GM21360 (cell line): ENCODE measurements around the gene ATG2B.
"Not testable (repeated sequence)": the region's sequence is repeated elsewhere in the genome, so short reads cannot be mapped to it uniquely, and the experiment has no call there.

Experiments used
- ATAC-seq: cut with Tn5 transposase; IDR thresholded peaks from one replicate; pipeline ENCODE4 v1.9.1; 2021; ENCODE audit warnings: mild to moderate bottlenecking, moderate library complexity; ENCODE audit not compliant: unreplicated experiment

Gene ATG2B

DNA sequence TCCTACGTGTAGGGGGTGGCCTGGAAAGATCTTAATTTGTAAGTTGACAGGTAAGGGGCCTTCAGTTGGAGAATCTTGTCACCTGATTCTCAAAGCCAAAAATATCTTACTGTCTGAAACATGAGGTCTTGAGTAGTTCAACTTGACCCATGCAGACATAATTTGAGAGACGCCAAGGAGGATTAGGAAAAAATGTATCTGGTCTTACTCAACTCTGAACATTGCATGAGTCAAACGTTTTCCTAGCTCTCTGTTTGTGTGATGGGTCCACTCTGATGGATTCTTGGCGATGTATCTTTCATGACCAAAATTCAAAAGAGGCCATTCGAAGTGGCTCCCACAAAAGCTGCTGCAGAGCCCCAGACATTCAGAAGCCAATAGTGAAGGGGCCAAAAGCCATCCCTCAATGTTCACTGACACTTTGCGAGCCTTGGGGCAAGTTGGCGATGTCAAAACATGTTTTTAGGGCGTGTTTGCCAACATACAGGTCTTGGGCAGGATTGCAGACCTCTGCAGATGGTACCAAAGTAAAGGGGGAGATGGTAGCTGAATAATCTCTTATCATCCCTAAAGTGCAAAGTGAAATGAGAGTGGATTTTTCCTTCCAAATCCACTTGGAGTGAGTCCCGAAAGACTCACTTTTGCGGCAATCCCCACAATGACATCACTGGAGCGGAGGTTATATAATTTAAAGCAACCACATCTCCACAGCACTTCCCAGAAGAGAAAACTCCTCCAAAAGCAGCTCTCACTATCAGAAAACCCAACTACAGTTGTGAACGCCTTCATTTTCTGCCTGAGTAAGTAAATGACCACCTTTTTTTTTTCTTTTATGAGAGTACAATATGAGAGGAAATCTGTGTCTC lies 107.4 kb downstream of the ATG2B start, which contains the start of gene BDKRB1:
Gene BDKRB1, plus strand, starts transcription at position 710 of the 866 bp plus-strand sequence. CDS start 7,473 bp downstream, outside the sequence.
- no peak for ATAC-seq

GRCh38 chr14:96254687-96255086 lies 108.5 kb downstream of the ATG2B start:
- no peak for ATAC-seq

GRCh38 chr14:96252999-96253539 lies 110.1 kb downstream of the ATG2B start:
- no peak for ATAC-seq

GRCh38 chr14:96252323-96252998 lies 110.7 kb downstream of the ATG2B start:
- ATAC-seq: no peak

GRCh38 chr14:96251656-96252155 lies 111.4 kb downstream of the ATG2B start:
- no peak for ATAC-seq

GRCh38 chr14:96250485-96250884 lies 112.7 kb downstream of the ATG2B start:
- no peak for ATAC-seq

GRCh38 chr14:96249029-96249428 lies 114.1 kb downstream of the ATG2B start:
- ATAC-seq: no peak

- no peak for ATAC-seq
These were observed 116.1 kb downstream of the ATG2B start for GRCh38 chr14:96247031-96247430.

DNA sequence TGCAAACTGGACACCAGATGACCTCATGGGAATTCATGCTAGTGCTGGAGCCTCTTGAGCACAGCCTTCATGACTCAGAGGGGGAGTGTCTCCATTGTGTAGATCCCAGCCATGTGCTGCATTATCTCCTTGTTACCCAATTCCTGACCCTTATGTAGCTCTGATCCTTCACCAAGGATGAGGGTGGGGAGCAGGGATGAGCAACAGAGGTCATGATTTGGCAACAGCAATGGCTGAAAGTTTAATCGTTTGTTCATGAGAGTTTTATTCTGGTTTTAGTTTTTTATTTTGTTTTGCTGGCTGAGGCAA lies 116.6 kb downstream of the ATG2B start:
- no peak for ATAC-seq

DNA sequence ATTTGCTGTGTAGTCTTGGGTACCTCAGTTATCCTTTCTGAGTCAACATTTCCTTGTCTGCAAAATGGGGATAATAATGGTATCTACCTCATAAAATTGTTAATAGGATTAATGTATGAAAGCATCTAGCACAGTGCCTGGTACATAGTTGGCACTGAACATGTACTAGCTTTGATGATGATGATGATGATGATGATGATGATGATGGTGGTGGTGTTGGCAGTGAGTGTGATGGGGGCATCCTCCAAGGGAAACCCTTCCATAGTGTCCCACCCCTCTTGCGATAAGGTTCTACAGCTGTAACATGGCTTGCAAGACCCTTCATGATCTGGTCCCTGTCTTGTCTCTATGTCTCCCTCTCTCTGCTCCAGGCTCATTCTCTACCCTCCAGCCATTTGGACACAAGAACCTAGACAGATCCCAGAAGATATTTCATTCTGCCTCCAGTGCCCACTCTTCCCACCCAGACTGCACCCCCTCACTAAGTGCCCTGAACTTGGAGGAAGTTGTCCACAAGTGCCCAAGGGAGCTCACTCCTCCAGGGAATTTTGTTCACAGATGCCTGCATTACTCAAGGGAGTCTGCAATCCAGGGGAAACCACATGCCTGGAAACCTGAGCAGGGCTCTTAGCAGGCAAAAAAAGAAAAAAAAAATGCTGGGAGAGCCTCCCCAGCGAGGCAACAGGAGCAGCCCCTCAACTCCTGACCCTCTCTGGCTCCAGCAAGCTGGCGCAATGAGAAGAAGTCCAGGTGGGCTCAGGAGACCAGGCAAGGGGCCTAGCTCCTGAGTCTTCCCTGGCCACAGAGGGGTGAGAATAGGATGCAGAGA lies 117.2 kb downstream of the ATG2B start:
- ATAC-seq: no peak

DNA sequence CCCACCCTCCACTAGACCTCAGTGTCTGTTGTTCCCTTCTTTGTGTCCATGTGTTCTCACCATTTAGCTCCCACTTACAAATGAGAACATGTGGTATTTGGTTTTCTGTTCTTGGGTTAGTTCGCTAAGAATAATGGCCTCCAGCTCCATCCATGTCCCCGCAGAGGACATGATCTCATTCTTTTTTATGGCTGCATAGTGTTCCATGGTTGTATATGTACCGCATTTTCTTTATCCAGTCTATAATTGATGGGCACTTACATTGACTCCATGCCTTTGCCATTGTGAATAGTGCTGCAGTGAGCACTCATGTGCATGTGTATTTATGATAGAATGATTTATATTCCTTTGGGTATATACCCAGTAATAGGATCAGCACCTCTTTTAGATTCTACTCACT lies 118.1 kb downstream of the ATG2B start:
- not testable (repeated sequence) for ATAC-seq

GRCh38 chr14:96243785-96244184 lies 119.4 kb downstream of the ATG2B start:
- no peak for ATAC-seq

DNA sequence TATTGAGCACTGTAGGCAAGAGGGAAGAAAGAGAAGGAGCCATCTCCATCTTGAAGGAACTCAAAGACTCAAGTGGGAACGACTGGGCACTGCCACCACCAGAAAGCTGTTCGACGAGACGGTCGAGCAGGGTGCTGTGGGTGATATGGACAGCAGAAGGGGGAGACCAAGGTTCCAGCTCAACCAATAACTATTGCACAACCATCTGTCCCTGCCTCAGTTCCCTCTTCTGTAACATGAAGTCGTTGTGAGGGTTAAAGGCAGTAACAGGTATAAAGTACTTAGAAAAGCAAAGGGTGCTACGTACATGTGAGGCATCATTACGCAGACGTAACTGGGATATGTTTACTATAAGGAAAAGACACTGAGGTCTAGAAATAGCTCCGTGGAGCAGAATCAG lies 121.0 kb downstream of the ATG2B start:
- no peak for ATAC-seq

GRCh38 chr14:96240641-96241040 lies 122.5 kb downstream of the ATG2B start:
- ATAC-seq: no peak

GRCh38 chr14:96239711-96240141 lies 123.4 kb downstream of the ATG2B start:
- no peak for ATAC-seq

DNA sequence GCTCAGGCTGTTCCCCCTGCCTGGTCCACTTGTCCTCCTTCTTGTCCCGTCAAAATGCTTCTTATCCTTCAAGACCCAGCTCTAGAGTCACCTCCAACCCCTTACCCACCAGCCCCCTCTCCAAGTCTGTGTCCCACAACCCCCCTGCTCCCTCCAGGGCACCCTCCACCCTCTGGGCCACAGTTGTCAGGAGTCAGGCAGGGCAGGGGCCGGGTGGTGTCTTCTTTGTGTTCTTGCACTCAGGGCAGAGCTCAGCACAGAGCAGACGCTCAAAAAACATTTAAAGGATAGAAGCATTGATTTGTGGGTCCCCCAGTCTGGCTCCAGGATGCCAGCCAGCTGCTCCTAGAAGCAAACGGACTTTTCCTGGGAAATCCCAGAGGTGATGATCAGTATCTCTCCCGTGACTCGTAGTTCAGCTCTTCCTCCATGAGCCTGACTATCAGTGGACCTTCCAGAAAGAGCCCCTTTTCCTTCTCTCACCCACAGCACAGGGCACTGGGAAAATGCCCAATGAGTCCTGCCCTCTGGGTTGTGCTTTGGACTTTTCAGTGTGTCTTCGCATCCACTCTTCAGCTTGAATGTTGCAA lies 124.4 kb downstream of the ATG2B start:
- ATAC-seq: no peak

- no peak for ATAC-seq
These were observed 125.5 kb downstream of the ATG2B start for GRCh38 chr14:96237641-96238040.

- no peak for ATAC-seq
These were observed 127.7 kb downstream of the ATG2B start for GRCh38 chr14:96235426-96235825.

DNA sequence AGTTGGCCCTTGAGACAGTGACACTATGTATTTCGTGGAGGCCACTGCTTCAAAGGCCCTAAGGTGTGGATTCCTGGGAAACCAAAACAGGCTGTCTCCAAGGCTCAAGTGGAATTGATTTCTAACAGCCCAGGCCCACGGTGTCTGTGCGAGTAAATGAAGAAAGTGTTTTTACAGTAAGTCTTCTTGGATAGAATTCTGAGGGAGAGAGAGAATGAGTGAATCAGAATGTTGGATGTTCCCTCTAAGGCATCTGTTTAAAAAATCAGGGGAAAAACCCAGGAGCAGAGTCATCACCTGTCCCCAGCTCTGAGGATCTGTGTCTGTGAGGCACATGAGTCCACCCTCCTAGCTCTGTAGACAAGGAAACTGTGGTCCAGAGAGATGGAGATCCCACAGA lies 129.5 kb downstream of the ATG2B start:
- no peak for ATAC-seq

DNA sequence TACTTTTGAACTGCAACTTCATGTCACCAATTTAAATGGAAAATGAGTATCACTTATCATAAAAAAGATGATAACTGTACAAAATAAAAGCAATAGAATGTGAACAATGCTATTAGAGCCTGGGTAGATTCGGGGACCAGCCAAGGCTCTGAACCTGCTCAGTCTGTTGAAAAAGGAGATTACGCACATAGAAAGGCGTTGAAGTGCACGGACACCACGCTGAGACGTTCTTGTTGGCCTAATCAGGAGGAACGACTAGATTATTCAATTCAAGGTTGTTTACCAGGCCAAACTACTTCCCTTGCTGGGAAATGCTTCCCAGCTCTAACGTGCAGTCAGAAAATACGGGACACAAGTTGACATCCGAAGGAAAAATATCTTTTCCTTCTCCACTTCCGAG lies 130.6 kb downstream of the ATG2B start:
- ATAC-seq: no peak
